Hepatocyte (in vitro differentiated cells): Measurements from ENCODE around the gene OR8B4.

ENCODE experiments used
- EZH2 ChIP-seq: fragments of 200-600 bp; sonication (generic); IDR thresholded peaks from 2 replicates; pipeline ENCODE4 v1.6.1; 2016; ENCODE audit warnings: antibody characterized with exemption, mild to moderate bottlenecking, borderline replicate concordance
- EZH2phosphoT487 ChIP-seq: fragments of 200-600 bp; sonication (generic); IDR thresholded peaks from one replicate; pipeline ENCODE4 v1.6.1; 2018; ENCODE audit warnings: antibody characterized with exemption, mild to moderate bottlenecking, low read depth, moderate library complexity; ENCODE audit not compliant: unreplicated experiment, severe bottlenecking

GRCh38 chr11:124446916-124447315 lies 22.2 kb upstream of the OR8B4 start:
- TF ChIP-seq EZH2: no peak
- no peak for TF ChIP-seq EZH2phosphoT487
